Heart left ventricle (tissue), 16 donors: ENCODE results near the gene NRTN. TPM values are rescaled to one million over a fixed set of nuclear protein-coding genes. Genes with fewer than 3 reads are reported as not detected.
"Not testable (repeated sequence)": the region's sequence is repeated elsewhere in the genome, so short reads cannot be mapped to it uniquely, and the experiment has no call there.

Source experiments
- ATAC-seq, 4 donors: fragments of 200-7000 bp; cut with Tn5 transposase; one replicate each; pipeline ENCODE4 v1.9.1; 2020 to 2022; ENCODE audit warnings: moderate library complexity in 4 of 4, mild to moderate bottlenecking in 3 of 4, moderate number of reproducible peaks in 1 of 4
- DNase-seq, 5 donors: peaks; one replicate each; pipeline ENCODE4 v3.0.0-alpha.2; 2020
- H3K27ac ChIP-seq, 12 donors: fragments of 200-600 bp; sonication (generic) in 4 of 12; one replicate each; pipeline versions ENCODE4 v1.5.0 to v1.8.0; 2016 to 2022; ENCODE audit warnings: mild to moderate bottlenecking in 2 of 12
- H3K27me3 ChIP-seq, 9 donors: fragments of 200-600 bp; sonication (generic) in 2 of 9; one replicate each; pipeline versions ENCODE4 v1.5.1 to v1.8.0; 2016 to 2022; ENCODE audit warnings: mild to moderate bottlenecking in 3 of 9
- H3K36me3 ChIP-seq, 9 donors: fragments of 200-600 bp; sonication (generic) in 2 of 9; one replicate each; pipeline versions ENCODE4 v1.5.0 to v1.8.0; 2018 to 2022; ENCODE audit warnings: mild to moderate bottlenecking in 2 of 9
- H3K4me1 ChIP-seq, 12 donors: fragments of 200-600 bp; sonication (generic) in 4 of 12; one replicate each; pipeline versions ENCODE4 v1.5.0 to v1.8.0; 2016 to 2022; ENCODE audit warnings: mild to moderate bottlenecking in 3 of 12
- H3K4me3 ChIP-seq, 12 donors: fragments of 200-600 bp; sonication (generic) in 4 of 12; one replicate each; pipeline versions ENCODE4 v1.5.0 to v1.8.0; 2017 to 2022; ENCODE audit warnings: mild to moderate bottlenecking in 9 of 12, moderate library complexity in 4 of 12
- H3K9me3 ChIP-seq, 12 donors: fragments of 200-600 bp; sonication (generic) in 4 of 12; one replicate each; pipeline versions ENCODE4 v1.5.0 to v1.8.0; 2016 to 2022; ENCODE audit warnings: mild to moderate bottlenecking in 1 of 12
- CTCF ChIP-seq, 12 donors: fragments of 200-600 bp; sonication (generic) in 4 of 12; IDR thresholded peaks; one replicate each; pipeline versions ENCODE4 v1.5.0 to v1.8.0; 2018 to 2022; ENCODE audit warnings: antibody characterized with exemption in 12 of 12, mild to moderate bottlenecking in 5 of 12
- POLR2A ChIP-seq, 2 donors: fragments of 450-650 bp; IDR thresholded peaks; one replicate each; pipeline ENCODE4 v1.6.1; 2017; ENCODE audit warnings: antibody characterized with exemption in 2 of 2, mild to moderate bottlenecking in 2 of 2, moderate library complexity in 2 of 2
- WGBS, 4 donors: extraction: QIAGEN DNeasy Blood & Tissue Kit in 2 of 4; methylation state at CpG; one replicate each; pipeline versions ENCODE4 v1.1.5 to v1.1.7; 2013 to 2018; 5-methylcytosine and 5-hydroxymethylcytosine counted together
- intact Hi-C, 10 donors: fragments of 100-400 bp; cut with DNase I; formaldehyde crosslinking; loops; one replicate each; pipeline versions ENCODE4 v1.11.1 to v1.14.2; 2022
- polyA plus RNA-seq, 2 donors: library from polyadenylated mRNA; stranded (reverse); fragments of 200-250 nt; gene quantifications; one replicate each; pipeline ENCODE4 v1.2.3, GENCODE V29; 2013
- total RNA-seq, 9 donors: library from RNA; depleted of rRNA in 2 of 9; stranded (reverse); fragments of >200 nt in 2 of 9; fragmentation: NEBNext Ultra II Directional in 3 of 9; extraction: Animal tissue kit (Norgen Biotek cat#: 25700) in 3 of 9; gene quantifications; one replicate each; pipeline versions ENCODE4 v1.1.0 to v1.2.4, GENCODE V29; 2016 to 2023
- donor health status: ischemic (EF 13 %, LVEDD 7.1; RV severe dilation, severe dysfunction).
- donor health status: healthy with polysubstance abuse.
- donor health status: DM: no; HTN: yes; CAD: no.
- donor health status: DM: no; HTN: no; CAD: no.
- donor health status: ischemic (EF 25% LVEDD 6.9; RV normal size, moderate dysfunction).
- donor health status: ischemic (EF 25% LVEDD 5.7; RV mildly dilated, moderate dysfunction).
- donor health status: healthy.
- donor health status: DM: yes; HTN: yes; CAD: no.
- donor health status: ischemic (EF 35%, LVEDD 5.7; RV mildly dilated, moderate dysfunction).
- donor health status: nonischemic (EF 11% LVEDD 7.7; RV severe dilation, severe dysfunction).
- donor health status: DM: yes; HTN: yes; CAD: no.
- donor health status: PGD.
- donor health status: ischemic (EF 29% LVEDD 5.4; RV normal size, mild dysfunction).
- donor health status: nonischemic (EF 23%, LVEDD 6.1; RV moderate dilation, normal function).

Gene NRTN
- total and polyA plus RNA-seq, 11 donors, result 8.0 to 54.2 (median 18.2) TPM

- Histone ChIP-seq H3K27ac (no peak overlapping the region), H3K4me3 (no peak overlapping the region), H3K36me3 (no peaks in the 10 kb centered on the region), H3K4me1 (peaks cover 0 to 4% (median 0%) of the 10 kb centered on the region in 12 donors), H3K9me3 (no peaks in the 10 kb centered on the region), H3K27me3 (no peaks in the 10 kb centered on the region)
- DNase-seq (no peak), ATAC-seq (peak in 1 of 4 donors; percentile 22)
- intact Hi-C loops, result no loop called here
- no peak for TF ChIP-seq CTCF (IDR thresholded peaks at IDR 0.05)
- TF ChIP-seq POLR2A (IDR thresholded peaks at IDR 0.05), result no peak
- 8 to 34% (median 25%) methylated on average over 5 of the region's 5 CpGs for WGBS, 4 donors
Observed at GRCh38 chr19:5850743-5851293, 46.0 kb downstream of the NRTN start.

GRCh38 chr19:5851302-5851701, 46.4 kb downstream of the NRTN start, which contains the start of gene FUT3:
Gene FUT3, minus strand, starts transcription at chr19:5851449.
- peaks cover 0 to 4% (median 0%) of the 10 kb centered on the region in 12 donors for H3K4me1 ChIP-seq
- no peaks in the 10 kb centered on the region for H3K27me3 ChIP-seq
- no peak within 1 kb of the TSS for H3K4me3 ChIP-seq
- intact Hi-C loops, result no loop called here
- no peaks in the 10 kb centered on the region for H3K36me3 ChIP-seq
- no peaks in the 10 kb centered on the region for H3K9me3 ChIP-seq
- WGBS, 4 donors, result 68 to 81% (median 77%) methylated on average over 10 of the region's 10 CpGs
- DNase-seq (no peak), ATAC-seq (no peak)
- no peak within 1 kb of the TSS for H3K27ac ChIP-seq
- TF ChIP-seq POLR2A (IDR thresholded peaks at IDR 0.05), result no peak

GRCh38 chr19:5854121-5854520, 49.3 kb downstream of the NRTN start:
- H3K36me3 ChIP-seq, DNase-seq, H3K27ac ChIP-seq, H3K4me3 ChIP-seq, H3K4me1 ChIP-seq, ATAC-seq, intact Hi-C loops, H3K27me3 ChIP-seq, H3K9me3 ChIP-seq: not testable (repeated sequence)
- 76 to 84% (median 81%) methylated on average over 10 of the region's 10 CpGs for WGBS, 4 donors

GRCh38 chr19:5855151-5855550, 50.3 kb downstream of the NRTN start:
- ATAC-seq, intact Hi-C loops, DNase-seq, H3K27me3 ChIP-seq, H3K27ac ChIP-seq, H3K9me3 ChIP-seq, H3K4me1 ChIP-seq, H3K4me3 ChIP-seq, H3K36me3 ChIP-seq: not testable (repeated sequence)
- 79 to 89% (median 81%) methylated on average over 9 of the region's 9 CpGs for WGBS, 4 donors

- Histone ChIP-seq H3K9me3 (no peaks in the 10 kb centered on the region), H3K4me1 (no peaks in the 10 kb centered on the region), H3K36me3 (no peaks in the 10 kb centered on the region), H3K4me3 (no peak overlapping the region), H3K27ac (no peak overlapping the region), H3K27me3 (no peaks in the 10 kb centered on the region)
- no peak for ATAC-seq
- no peak for TF ChIP-seq POLR2A (IDR thresholded peaks at IDR 0.05)
- TF ChIP-seq CTCF (IDR thresholded peaks at IDR 0.05), result no peak
- intact Hi-C loops, result no loop called here
- WGBS, 4 donors, result 83 to 92% (median 88%) methylated on average over 18 of the region's 18 CpGs
- no peak for DNase-seq
Observed at GRCh38 chr19:5857203-5858081, 52.6 kb downstream of the NRTN start.
